ENCODE measurements around the gene IL7R. TPM values are rescaled to one million over a fixed set of nuclear protein-coding genes. Genes with fewer than 3 reads are reported as not detected.

The IL7R gene
- total RNA-seq, 1 donor from 2014 or later, result 5.6 TPM

- Histone ChIP-seq H3K4me2 (ENCODE audit: low read length) (no peak overlapping the region), H3K9ac (ENCODE audit: low read length) (no peak overlapping the region), H3K36me3 (ENCODE audit: insufficient read depth, low read length) (no peaks in the 10 kb centered on the region), H3K27ac (ENCODE audit: low read depth, low read length) (no peak overlapping the region), H3K4me1 (ENCODE audit: insufficient read depth, low read length) (no peaks in the 10 kb centered on the region), H3K9me3 (ENCODE audit: insufficient read depth, low read depth, low read length) (no peaks in the 10 kb centered on the region), H3K4me3 (ENCODE audit: insufficient read depth, low read depth, low read length) (no peak overlapping the region), H3K27me3 (ENCODE audit: insufficient read depth, low read length) (no peaks in the 10 kb centered on the region), H2AFZ (ENCODE audit: low read depth, low read length) (no peak overlapping the region), H4K20me1 (ENCODE audit: insufficient read depth, low read length) (no peaks in the 10 kb centered on the region), H3K79me2 (ENCODE audit: insufficient read depth, low read length) (no peaks in the 10 kb centered on the region)
- Mint-ChIP-seq H3K27ac (ENCODE audit: unreplicated experiment) (no peak overlapping the region), H3K9me3 (ENCODE audit: unreplicated experiment) (peaks cover 20% of the 10 kb centered on the region), H3K27me3 (ENCODE audit: low read depth, unreplicated experiment) (peaks cover 2% of the 10 kb centered on the region), H3K36me3 (ENCODE audit: low read depth, unreplicated experiment) (no peaks in the 10 kb centered on the region), H3K4me3 (ENCODE audit: unreplicated experiment) (no peak overlapping the region), H3K4me1 (ENCODE audit: low read depth, unreplicated experiment) (no peaks in the 10 kb centered on the region)
- TF ChIP-seq CTCF (IDR thresholded peaks at IDR 0.05; ENCODE audit: insufficient read depth, low read depth, low read length) (no peak), EZH2 (IDR thresholded peaks at IDR 0.05; ENCODE audit: insufficient read depth, low read length) (no peak)
- DNase-seq (ENCODE audit: low read depth) (no peak), FAIRE-seq (no peak)
These were observed 52.1 kb downstream of the IL7R start for GRCh38 chr5:35908814-35909213.

- H3K9me3 ChIP-seq (ENCODE audit: insufficient read depth, low read depth, low read length), result no peaks in the 10 kb centered on the region
- H3K9me3 Mint-ChIP-seq (ENCODE audit: unreplicated experiment), result peaks cover 7% of the 10 kb centered on the region
- no peaks in the 10 kb centered on the region for H3K36me3 ChIP-seq (ENCODE audit: insufficient read depth, low read length)
- H3K79me2 ChIP-seq (ENCODE audit: insufficient read depth, low read length), result no peaks in the 10 kb centered on the region
- no peak overlapping the region for H2AFZ ChIP-seq (ENCODE audit: low read depth, low read length)
- no peak overlapping the region for H3K4me3 Mint-ChIP-seq (ENCODE audit: unreplicated experiment)
- H3K4me1 Mint-ChIP-seq (ENCODE audit: low read depth, unreplicated experiment), result peaks cover 9% of the 10 kb centered on the region
- no peak overlapping the region for H3K4me3 ChIP-seq (ENCODE audit: insufficient read depth, low read depth, low read length)
- DNase-seq (ENCODE audit: low read depth) (peak; percentile 92), FAIRE-seq (peak; percentile 78)
- no peaks in the 10 kb centered on the region for H4K20me1 ChIP-seq (ENCODE audit: insufficient read depth, low read length)
- H3K27ac ChIP-seq (ENCODE audit: low read depth, low read length), result no peak overlapping the region
- H3K36me3 Mint-ChIP-seq (ENCODE audit: low read depth, unreplicated experiment), result no peaks in the 10 kb centered on the region
- TF ChIP-seq CTCF (IDR thresholded peaks at IDR 0.05; ENCODE audit: insufficient read depth, low read depth, low read length) (no peak), EZH2 (IDR thresholded peaks at IDR 0.05; ENCODE audit: insufficient read depth, low read length) (no peak)
- H3K27me3 Mint-ChIP-seq (ENCODE audit: low read depth, unreplicated experiment), result peaks cover 24% of the 10 kb centered on the region
- H3K4me1 ChIP-seq (ENCODE audit: insufficient read depth, low read length), result peaks cover 4% of the 10 kb centered on the region
- H3K27me3 ChIP-seq (ENCODE audit: insufficient read depth, low read length), result no peaks in the 10 kb centered on the region
- no peak overlapping the region for H3K9ac ChIP-seq (ENCODE audit: low read length)
- H3K4me2 ChIP-seq (ENCODE audit: low read length), result peak overlapping the region; percentile 4
- no peak overlapping the region for H3K27ac Mint-ChIP-seq (ENCODE audit: unreplicated experiment)
These were observed 62.5 kb downstream of the IL7R start for GRCh38 chr5:35919191-35919590.

- peaks cover 14% of the 10 kb centered on the region for H3K4me1 ChIP-seq (ENCODE audit: insufficient read depth, low read length)
- H3K27me3 ChIP-seq (ENCODE audit: insufficient read depth, low read length), result no peaks in the 10 kb centered on the region
- DNase-seq (ENCODE audit: low read depth) (no peak), FAIRE-seq (no peak)
- H3K4me2 ChIP-seq (ENCODE audit: low read length), result no peak overlapping the region
- no peaks in the 10 kb centered on the region for H4K20me1 ChIP-seq (ENCODE audit: insufficient read depth, low read length)
- H3K27ac ChIP-seq (ENCODE audit: low read depth, low read length), result no peak overlapping the region
- Mint-ChIP-seq H3K27ac (ENCODE audit: unreplicated experiment) (no peak overlapping the region), H3K27me3 (ENCODE audit: low read depth, unreplicated experiment) (peaks cover 31% of the 10 kb centered on the region), H3K9me3 (ENCODE audit: unreplicated experiment) (peaks cover 5% of the 10 kb centered on the region), H3K36me3 (ENCODE audit: low read depth, unreplicated experiment) (no peaks in the 10 kb centered on the region), H3K4me3 (ENCODE audit: unreplicated experiment) (no peak overlapping the region), H3K4me1 (ENCODE audit: low read depth, unreplicated experiment) (peaks cover 12% of the 10 kb centered on the region)
- H3K9ac ChIP-seq (ENCODE audit: low read length), result no peak overlapping the region
- H3K79me2 ChIP-seq (ENCODE audit: insufficient read depth, low read length), result no peaks in the 10 kb centered on the region
- TF ChIP-seq EZH2 (IDR thresholded peaks at IDR 0.05; ENCODE audit: insufficient read depth, low read length), result no peak
- peak; percentile 11 for TF ChIP-seq CTCF (IDR thresholded peaks at IDR 0.05; ENCODE audit: insufficient read depth, low read depth, low read length)
- H3K9me3 ChIP-seq (ENCODE audit: insufficient read depth, low read depth, low read length), result no peaks in the 10 kb centered on the region
- H2AFZ ChIP-seq (ENCODE audit: low read depth, low read length), result no peak overlapping the region
- H3K36me3 ChIP-seq (ENCODE audit: insufficient read depth, low read length), result no peaks in the 10 kb centered on the region
- no peak overlapping the region for H3K4me3 ChIP-seq (ENCODE audit: insufficient read depth, low read depth, low read length)
These were observed 64.2 kb downstream of the IL7R start for GRCh38 chr5:35920890-35921289.
